HG03280 (cell line): ENCODE measurements around the gene CALCOCO2.
A peak's percentile ranks its signal among the peaks of the same experiment; 100 is the strongest.
"Not testable (repeated sequence)": the region's sequence is repeated elsewhere in the genome, so short reads cannot be mapped to it uniquely, and the experiment has no call there.

ENCODE experiments used
- ATAC-seq: cut with Tn5 transposase; IDR thresholded peaks from one replicate; pipeline ENCODE4 v1.9.1; 2021; ENCODE audit warnings: mild to moderate bottlenecking, moderate library complexity; ENCODE audit not compliant: unreplicated experiment

CALCOCO2 gene

GRCh38 chr17:48830840-48831548 lies at the start of gene CALCOCO2:
TSS of gene CALCOCO2 (plus strand) at chr17:48831035. CDS start at chr17:48841708, 10,673 bp downstream.
- ATAC-seq: peak; percentile 86

GRCh38 chr17:48787828-48788227 lies 43.0 kb upstream of the CALCOCO2 start:
- no peak for ATAC-seq

GRCh38 chr17:48790607-48791127 lies 40.2 kb upstream of the CALCOCO2 start:
- ATAC-seq: no peak

- ATAC-seq: no peak
Measured at GRCh38 chr17:48791128-48792032, 39.5 kb upstream of the CALCOCO2 start.

- ATAC-seq: no peak
Measured at GRCh38 chr17:48792033-48792798, 38.6 kb upstream of the CALCOCO2 start.

GRCh38 chr17:48795444-48796162 lies 35.2 kb upstream of the CALCOCO2 start:
- no peak for ATAC-seq

GRCh38 chr17:48796163-48796522 lies 34.7 kb upstream of the CALCOCO2 start:
- not testable (repeated sequence) for ATAC-seq

- no peak for ATAC-seq
Measured at GRCh38 chr17:48799069-48799723, 31.6 kb upstream of the CALCOCO2 start.

- no peak for ATAC-seq
Measured at GRCh38 chr17:48800626-48801217, 30.1 kb upstream of the CALCOCO2 start.

- no peak for ATAC-seq
Measured at GRCh38 chr17:48804936-48805411, 25.9 kb upstream of the CALCOCO2 start.

GRCh38 chr17:48809182-48809581 lies 21.7 kb upstream of the CALCOCO2 start:
- ATAC-seq: no peak

- ATAC-seq: no peak
Measured at GRCh38 chr17:48812001-48812400, 18.8 kb upstream of the CALCOCO2 start.

GRCh38 chr17:48814504-48814903 lies 16.3 kb upstream of the CALCOCO2 start:
- no peak for ATAC-seq

GRCh38 chr17:48815311-48815710 lies 15.5 kb upstream of the CALCOCO2 start:
- ATAC-seq: no peak

GRCh38 chr17:48816438-48816773 lies 14.4 kb upstream of the CALCOCO2 start:
- no peak for ATAC-seq

- ATAC-seq: peak; percentile 87
Measured at GRCh38 chr17:48816774-48817590, 13.9 kb upstream of the CALCOCO2 start, which contains the start of gene TTLL6. TSS of gene TTLL6 (minus strand) at chr17:48817229. CDS start at chr17:48817072, 157 bp downstream.

- ATAC-seq: no peak
Measured at GRCh38 chr17:48818361-48818841, 12.4 kb upstream of the CALCOCO2 start.

GRCh38 chr17:48819466-48819865 lies 11.4 kb upstream of the CALCOCO2 start:
- ATAC-seq: no peak
